Measurements from ENCODE around the gene CLK1.
"Not testable (repeated sequence)": the region's sequence is repeated elsewhere in the genome, so short reads cannot be mapped to it uniquely, and the experiment has no call there.

The CLK1 gene

DNA sequence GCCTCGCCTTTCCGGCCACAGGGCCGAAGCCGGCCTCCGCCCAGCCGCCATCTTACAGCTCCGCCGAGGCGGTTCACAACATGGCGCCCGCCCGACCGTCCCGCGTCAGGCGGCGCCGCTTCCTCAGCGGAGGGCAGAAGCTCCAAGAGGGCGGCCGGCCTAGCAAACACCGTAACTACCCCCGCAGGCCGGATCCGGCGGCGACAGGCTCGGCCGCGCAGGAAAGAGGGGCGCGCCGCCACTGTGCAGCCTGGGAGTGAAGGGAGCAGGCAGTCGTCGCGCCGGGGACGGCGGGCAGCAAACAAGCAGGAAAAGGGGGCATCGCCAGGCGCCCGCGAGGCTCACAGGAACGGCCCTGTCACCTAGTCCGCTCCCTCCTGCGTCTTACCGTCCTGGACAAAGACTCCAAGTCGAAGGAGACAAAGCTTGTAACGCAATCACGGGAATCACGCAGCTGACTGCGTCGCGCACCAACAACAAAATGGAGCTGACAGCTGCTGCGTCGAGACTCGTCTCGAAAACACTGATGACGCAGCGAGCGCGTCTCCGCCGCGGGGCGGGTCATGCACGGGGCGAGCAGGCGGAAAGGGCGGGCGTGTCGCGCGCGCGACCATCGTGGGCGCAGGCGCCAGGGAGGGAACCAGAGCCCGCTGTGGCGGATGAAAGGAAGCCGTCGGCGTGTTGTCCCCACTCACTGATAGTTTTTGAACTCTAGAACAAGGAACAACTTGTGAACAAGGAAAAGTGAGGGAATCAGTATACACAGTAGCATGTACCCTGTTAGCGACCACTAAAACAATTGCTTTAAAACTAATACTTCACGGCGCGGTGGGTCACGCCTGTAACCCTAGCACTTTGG, at the start of gene CLK1:
Gene CLK1, minus strand, starts transcription at position 483 of the 859 bp plus-strand sequence. CDS start 2,796 bp downstream, outside the sequence.
- peak; percentile 88 for DNase-seq

DNA sequence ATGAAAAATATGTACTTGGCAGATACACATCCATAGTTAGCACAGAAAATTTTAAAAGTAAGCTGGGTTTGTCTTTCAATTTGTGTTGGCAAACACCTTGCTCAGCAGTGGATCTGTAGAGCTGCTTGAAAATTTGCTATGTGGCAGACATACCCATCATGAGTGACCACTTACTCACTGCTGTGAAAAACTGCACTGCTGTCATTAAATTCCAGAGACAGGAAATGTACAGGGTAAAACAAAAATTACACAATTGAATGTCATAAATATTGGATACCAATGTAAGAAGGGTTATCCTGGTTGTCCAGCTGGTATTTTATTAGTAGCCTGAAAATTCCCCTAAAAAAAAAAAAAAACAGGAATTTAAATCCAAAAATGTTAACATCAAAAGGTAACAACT, 49.2 kb upstream of the CLK1 start:
- no peak for DNase-seq

DNA sequence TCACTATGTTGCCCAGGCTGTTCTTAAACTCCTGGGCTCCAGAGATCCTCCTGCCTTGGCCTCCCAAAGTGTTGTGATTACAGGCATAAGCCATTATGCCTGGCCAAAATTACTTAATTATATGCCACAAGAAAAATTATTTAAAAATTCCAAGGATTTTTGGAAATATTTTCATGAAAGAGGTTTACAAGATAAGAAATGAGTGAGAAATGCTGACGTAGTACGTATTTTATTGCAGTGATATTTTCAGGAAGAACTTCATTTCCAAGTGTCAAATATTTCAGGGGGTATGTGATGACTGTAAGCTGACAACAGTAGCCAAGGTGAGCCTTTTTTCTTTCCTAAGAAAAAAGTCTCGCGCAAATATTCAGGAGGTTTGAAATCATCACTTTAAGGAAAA, 45.5 kb upstream of the CLK1 start:
- no peak for DNase-seq

DNA sequence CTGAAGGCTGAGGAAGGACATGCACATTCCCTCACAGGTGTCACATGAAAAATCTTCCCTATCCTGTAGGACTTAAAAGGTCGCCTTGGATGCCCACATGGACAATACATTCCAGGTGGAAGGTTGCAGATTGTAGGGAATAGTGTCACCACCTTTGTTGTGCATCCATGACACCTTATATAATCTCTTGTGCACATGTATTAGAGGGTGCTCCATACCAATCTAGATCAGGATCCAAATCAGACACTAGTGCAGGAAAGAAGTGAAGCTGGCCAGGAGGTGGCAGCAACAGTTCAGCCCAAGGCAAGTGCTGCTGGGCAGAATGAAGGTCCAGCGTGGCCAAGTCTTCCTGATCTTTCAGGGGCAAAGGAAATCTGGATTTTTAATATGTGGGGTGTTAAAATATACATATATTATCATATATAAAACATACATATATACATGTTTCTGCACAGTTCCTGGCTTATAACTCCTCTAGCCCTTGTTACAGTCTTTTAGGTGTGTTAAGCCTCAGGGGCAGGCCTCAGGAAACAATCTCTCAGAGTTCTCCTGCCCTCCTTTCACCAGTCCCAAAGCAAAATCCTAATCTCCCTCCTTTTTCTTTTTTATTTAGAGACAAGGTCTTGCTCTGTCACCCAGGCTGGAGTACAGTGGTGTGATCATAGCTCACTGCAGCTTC, 41.3 kb upstream of the CLK1 start:
- DNase-seq = peak; percentile 53

DNA sequence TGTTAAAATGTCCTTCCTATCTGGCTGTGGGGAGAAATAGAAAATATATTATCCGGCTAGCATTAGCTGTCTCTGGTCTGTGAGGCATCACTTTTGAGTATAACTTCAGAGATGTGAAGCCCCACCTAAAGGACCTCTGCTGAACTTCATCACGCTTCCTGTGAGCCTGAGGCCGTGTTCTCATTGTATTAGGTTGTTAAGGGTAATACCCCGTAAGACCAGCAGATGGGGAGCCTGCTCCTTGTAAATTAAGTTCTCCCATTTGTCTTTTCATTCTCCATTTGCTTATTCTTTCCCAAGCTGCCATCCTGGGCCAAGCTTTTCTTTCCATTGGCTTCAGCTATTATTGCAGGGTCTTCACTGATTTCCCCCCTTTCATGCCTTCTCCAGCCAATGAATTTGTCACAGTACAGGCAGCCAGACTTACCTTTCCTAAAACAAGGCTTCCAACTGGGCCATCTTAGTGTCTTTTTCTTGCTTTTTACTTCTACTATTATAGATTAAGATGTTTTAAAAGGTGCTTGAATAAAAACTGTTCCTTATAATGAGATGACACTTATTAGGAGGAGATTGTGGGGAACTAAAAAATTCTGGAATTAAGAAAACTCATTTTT, 37.1 kb upstream of the CLK1 start:
- peak; percentile 76 for DNase-seq

DNA sequence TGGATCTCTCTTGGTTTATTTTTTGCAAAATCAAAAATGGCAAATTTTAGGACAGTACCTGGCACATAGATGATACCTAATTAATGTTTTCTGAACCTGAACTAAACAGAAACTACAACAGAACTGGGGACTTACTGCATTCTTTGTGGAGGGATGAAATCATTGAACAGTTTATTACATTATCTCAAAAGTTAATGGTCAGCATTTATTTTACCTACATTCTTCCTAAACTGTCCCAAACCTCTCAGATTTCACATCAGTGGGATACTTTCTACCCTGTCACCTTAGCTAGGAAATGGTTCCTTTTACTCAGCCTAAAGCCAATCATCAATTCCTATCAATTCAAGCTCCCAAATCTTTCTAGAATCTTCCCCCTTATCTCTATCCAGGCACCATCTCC, 35.0 kb upstream of the CLK1 start:
- no peak for DNase-seq

DNA sequence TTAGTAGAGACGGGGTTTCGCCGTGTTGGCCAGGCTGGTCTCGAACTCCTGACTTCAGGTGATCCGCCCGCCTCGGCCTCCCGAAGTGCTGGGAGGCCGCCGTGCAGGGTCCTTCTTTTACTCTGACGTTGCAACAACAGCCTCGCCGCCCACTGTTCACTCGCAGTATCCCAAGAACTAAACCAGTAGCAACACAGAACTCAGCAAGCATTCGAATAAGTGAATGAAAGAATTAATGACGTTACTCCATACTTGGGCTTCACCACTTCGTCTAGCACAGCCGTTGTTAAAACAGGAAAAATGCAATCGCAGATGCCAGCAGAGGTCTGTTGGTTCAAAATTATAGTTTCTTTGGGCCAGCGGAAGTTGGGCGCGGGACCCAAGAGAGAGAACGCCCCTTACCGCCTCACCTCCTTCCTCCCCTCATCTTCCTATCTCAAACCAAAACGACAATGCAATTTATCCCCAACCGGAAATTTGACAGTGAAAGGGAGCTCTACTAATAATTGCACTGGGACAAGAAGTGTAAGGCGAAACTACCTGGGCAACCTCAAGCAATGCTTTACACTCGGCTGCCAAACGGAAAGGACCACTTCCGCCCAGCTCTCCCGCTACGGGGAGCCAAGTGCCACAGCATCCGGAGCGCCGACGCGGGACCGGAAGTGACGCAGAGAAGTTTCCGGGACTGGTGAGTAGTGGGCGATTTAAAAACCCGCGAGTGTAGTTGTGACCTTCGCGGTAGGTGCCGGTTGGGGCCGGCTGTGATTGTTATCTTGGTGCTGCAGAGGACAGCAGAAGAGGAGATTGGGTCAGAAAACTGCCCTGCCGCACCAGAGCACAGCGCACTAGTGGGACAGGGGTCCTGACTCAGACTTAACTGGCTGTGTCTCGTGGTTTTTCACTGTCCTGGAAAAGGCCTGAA, 24.5 kb upstream of the CLK1 start, which contains the start of the genes NIF3L1 and PPIL3:
Gene NIF3L1, plus strand, starts transcription at position 668 of the 922 bp plus-strand sequence. CDS start 2,573 bp downstream, outside the sequence.
Gene PPIL3, minus strand, starts transcription at position 374 of the 922 bp plus-strand sequence. CDS start 1,462 bp downstream, outside the sequence.
- DNase-seq = peak; percentile 93

DNA sequence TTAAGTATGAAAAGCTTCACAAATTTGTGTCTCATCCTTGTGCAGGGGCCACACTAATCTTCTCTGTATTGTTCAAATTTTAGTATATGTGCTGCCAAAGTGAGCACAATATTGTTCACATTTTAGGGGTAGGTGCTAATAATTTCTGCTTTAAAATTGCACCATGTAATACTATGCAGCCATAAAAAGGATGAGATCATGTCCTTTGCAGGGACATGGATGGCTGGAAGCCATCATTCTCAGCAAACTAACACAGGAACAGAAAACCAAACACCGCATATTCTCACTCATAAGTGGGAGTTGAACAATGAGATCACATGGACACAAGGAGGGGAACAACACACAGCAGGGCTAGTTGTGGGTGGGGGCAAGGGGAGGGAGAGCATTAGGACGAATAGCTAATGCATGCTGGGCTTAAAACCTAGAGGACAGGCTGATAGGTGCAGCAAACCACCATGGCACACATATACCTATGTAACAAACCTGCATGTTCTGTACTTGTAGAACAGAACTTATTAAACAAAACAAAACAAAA, 17.3 kb upstream of the CLK1 start:
- not testable (repeated sequence) for DNase-seq

DNA sequence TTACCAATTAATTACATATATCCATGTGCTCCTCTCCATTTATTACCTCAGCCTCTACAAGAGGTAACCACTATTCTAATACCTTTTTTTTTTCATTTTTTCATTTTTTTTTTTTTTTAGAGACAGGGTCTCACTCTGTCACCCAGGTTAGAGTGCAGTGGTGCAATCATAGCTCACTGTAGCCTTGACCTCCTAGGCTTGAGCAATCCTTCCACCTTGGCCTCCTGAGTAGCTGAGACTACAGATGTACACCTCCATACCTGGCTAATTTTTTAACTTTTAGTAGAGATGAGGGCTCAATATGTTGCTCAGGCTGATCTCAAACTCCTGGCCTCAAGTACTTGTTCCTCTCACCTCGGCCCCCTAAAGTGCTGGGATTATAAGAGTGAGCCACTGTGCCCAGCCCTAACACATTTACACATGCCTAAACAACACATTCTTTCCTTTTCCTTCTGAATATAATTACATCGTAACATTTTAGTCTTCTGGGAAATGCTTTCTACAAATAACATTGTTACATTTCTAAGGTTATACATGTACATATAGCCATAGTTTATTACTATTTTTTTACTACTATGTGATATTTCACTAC, 13.9 kb upstream of the CLK1 start:
- DNase-seq = no peak

DNA sequence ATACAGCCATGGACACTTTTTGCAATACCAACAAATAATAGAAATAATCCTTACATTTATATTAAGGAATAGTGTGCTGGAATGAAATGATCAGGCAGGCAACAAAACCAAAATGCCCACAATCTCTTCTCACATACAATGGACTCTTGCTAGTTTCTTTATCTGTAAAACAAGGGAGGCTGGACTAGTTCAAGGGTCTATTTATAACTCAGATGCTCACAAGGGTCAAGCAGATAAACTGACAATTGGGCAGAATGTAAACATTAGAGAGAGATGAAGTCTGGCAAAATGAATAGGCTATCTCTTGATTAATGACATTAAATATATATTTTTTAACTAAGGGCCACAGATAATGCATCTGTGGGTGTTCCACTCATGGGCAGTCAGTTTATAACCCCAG, 13.0 kb upstream of the CLK1 start:
- DNase-seq = no peak

DNA sequence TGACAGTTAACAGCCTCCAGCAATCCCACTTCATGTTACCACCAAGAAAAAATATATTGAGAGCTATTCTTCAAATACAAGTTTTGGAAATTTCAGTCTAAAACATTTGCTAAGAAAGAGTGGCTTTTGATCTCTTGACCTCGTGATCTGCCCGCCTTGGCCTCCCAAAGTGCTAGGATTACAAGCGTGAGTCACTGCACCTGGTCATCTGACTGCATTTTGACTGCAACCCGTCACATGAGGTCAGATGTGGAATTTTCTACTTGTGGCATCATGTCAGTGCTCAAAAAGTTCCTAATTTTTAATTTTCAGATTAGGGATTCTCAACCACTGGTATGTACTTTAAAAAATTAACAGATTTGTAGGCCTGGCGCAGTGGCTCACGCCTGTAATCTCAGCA, 9.1 kb upstream of the CLK1 start:
- no peak for DNase-seq

DNA sequence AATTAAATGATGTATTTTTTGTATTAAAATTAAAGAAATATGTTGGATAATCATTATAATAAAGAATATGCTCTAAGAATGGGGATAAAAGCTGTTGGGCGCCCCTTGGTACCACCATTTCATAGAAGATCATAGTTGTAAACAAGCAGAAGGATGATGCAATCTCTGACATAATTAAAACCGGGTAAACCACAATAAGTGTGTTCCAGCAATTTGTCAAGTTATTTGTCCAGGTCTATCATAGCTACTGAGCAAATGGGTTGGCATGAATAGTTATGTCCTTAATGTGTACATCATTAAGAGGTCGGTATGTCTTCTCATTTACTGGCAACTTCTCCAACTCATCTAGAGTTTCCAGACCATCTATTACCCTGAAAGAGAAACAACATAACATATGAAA, 6.7 kb upstream of the CLK1 start:
- no peak for DNase-seq

DNA sequence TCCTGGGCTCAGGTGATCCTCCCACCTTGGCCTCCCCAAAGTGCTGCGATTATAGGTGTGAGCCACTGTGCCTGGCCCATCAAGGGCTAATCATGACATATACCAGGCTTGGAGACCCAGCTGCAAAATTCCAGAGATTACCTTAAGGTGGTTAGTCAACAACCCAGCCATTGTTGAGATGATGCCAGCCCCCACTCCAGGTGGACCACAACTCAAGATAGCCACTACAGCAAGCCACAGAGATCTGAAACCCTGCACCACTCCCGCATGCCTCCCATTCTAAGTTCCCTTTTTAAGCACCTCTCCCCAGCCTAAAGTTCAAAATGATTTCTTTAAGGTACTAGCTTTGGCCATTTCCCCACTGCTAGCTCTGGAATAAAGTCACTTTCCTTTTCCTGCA, 4.6 kb upstream of the CLK1 start:
- no peak for DNase-seq

DNA sequence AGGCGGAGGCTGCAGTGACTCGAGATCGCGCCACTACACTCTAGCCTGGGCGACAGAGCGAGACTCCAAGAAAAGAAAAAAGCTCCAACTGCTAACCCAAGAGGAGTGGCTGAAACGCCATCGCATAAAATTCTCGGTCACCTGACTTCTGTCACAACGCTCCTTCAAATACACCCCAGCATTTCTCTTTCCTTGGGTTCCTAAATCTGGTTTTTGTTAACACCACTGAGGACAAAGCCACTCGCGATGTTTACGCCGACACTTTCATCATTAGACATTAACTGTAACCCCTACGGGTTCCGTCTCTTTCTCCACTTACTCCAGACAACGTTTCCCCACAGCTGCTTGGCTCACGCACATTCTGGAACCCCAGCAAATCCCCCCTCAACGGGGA, 679 bp downstream of the CLK1 start:
- DNase-seq = no peak

DNA sequence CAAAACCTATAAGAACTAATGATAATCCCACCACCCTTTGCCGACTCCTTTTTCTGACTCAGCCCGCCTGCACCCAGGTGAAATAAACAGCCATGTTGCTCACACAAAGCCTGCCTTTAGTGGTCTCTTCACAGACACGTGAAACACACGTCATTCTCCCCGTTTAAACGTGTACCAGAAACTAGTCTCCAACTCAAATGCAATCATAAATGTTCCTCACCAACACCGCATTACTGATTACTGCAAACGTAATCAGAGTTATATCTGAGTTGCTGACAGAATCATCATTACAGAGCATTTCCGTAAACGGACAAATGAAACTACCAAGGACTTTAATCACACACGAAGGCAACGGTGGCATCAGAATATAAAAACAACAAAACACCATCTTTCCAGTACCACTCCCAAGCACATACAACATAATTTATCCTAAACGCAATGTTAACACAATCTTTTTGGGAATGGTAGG, 1.9 kb downstream of the CLK1 start:
- peak; percentile 9 for DNase-seq

DNA sequence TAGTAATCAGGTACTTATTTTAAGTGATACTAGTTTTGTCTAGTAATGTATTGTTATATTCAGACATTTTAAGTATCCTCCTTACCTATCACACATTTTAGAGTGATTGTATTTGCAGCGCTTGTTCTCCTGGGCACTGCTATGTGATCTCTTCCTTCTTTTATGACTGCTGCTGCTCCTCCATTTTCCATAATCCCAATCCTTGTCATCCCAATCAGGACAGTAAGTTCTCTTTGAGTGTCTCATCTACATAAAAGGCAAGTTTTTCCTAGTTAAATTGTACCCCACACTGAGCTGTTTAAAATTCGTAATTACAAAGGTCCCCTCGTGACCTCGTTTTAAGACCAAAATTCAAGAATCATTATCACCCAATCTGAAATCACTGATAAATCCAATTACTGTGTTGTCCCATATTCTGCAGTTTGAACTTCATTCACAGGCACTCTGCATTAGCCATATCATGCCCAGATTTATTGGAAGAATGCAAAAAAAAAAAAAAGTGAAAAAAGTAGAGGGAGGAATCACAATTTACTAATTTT, 2.8 kb downstream of the CLK1 start:
- DNase-seq = no peak

DNA sequence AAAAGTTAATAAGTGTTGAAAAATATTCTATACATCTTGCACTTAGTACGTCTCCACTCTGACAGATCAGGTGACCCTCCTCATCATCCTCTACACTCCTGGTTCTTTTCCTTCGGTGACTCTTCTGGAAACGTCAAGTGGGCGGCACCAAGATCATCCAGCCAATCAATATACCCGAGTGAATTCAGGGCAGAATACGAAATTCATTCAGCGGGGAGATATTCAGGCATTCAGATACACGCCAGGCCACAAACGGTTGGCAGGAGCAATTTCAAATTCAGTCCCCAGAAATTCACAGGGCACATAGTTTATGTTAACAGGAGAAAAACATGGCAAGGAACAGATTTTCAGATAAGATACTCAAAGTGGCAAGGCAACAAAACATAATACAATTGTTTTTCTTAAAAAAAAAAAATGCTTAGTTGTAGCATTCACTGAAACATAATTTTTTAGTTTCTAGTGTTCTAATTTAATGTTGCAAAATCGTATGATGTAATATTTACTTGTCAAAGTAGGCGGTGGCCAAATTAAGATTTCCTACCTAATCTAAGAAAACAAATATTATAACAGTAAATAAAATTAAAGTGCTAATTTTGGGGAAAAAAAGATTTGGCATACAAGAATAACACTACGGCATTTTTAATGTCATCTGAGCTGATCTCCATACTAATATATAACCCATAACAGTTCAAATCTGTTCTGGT, 4.2 kb downstream of the CLK1 start:
- no peak for DNase-seq

DNA sequence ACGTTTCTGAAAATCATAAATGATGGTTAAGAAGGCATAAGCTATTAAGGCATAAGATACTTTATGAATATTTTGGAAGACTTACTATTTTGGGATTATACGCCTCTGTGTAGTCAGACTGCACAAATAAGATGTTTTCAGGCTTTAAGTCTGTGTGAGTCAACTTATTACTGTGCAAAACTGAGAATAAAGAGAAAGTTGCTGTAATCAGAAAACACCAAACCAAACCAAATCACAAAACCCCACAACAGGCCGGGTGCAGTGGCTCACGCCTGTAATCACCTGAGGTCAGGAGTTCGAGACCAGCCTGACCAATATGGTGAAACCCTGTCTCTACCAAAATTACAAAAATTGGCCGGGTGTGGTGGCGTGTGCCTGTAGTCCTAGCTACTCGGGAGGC, 7.7 kb downstream of the CLK1 start:
- DNase-seq = no peak

DNA sequence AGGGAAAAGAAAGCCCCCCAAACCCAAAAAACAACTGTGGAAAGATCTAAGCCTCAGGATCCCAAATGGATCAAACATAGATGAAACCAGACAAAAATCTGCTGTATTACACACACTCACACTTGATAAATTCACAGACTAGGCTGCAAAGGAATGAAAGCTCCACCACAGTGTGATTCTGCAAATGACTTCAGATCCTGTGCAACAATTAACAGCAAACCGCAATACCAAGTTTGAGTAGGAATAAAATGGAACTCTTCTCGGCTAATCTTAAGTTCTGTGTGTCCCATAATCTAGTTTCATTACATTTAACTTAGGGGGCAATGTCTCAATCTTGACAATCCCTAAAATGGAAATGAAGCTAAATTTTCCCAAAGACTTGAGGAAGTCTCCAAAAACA, 11.9 kb downstream of the CLK1 start:
- DNase-seq = no peak

DNA sequence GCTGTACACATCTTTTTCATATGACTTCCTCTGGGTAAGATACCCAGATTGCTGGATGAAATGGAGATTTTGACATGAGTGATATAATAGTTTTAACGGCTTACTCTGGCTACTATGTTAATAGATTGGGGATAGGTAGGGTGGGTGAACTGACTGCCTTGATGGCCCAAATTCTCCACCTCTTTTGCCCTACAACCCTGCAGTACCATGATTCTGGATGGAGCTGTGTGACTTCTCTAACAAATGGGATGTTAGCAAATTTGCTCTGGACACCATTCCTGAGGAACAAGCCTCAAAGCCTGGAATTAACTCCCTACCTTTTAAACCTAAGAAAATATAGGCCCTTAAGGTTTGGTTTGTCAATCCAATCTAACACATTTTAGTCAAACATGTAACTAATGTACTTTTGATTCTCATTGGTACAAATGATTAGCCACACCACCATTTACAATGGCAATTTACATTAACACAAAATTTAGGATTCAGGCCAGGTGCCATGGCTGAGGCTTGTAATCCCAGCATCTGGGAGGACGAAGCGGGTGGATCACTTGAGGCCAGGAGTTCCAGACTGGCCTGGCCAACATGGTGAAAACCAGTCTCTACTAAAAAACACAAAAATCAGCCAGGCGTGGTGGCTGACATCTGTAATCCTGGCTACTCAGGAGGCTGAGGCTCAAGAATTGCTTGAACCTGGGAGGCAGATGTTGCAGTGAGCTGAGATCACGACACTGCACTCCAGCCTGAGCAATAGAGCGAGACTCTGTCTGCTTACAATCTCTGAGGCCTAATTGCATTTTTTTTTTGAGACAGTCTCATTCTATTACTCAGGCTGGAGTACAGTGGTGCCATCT, 12.8 kb downstream of the CLK1 start:
- no peak for DNase-seq

All from NCI-H1105 (cell line).